H1 (cell line): ENCODE data around the gene DNAJB12. TPM values are rescaled to one million over a fixed set of nuclear protein-coding genes. Genes with fewer than 3 reads are reported as not detected.

ENCODE experiments used
- CTCF ChIA-PET: fragments of 300-600 bp; sonication (Branson Sonifier 250); formaldehyde crosslinking; loops from one replicate; lab custom pipeline; 2021; ENCODE audit not compliant: partially characterized antibody; lab: Charles Lee
- POLR2A ChIA-PET: fragments of 300-600 bp; sonication (Branson Sonifier 250); formaldehyde crosslinking; loops from one replicate; lab custom pipeline; 2021; ENCODE audit warnings: inconsistent platforms; ENCODE audit not compliant: partially characterized antibody; lab: Charles Lee
- DNase-seq, 2 experiments: peaks; one replicate each; pipeline versions ENCODE4 v3.0.0 to v3.0.0-alpha.2; 2010 to 2022; ENCODE audit warnings: low spot score in 2 of 2, low read depth in 1 of 2, mixed read lengths in 1 of 2
- FAIRE-seq: peaks from 2 replicates; lab custom pipeline; 2011; peaks lifted over from hg19 to GRCh38; lab: Jason Lieb, UNC
- H2AFZ ChIP-seq: 2 replicates; pipeline ENCODE4 v1.8.1; 2012; ENCODE audit warnings: low read length, inconsistent platforms
- H2AK5ac ChIP-seq: 2 replicates; pipeline ENCODE4 v1.6.1; 2013; ENCODE audit warnings: low read depth, low read length
- H2BK120ac ChIP-seq: replicated peaks from 2 replicates; pipeline ENCODE3; 2013; ENCODE audit warnings: low read depth, low read length, inconsistent platforms
- H2BK12ac ChIP-seq: 2 replicates; pipeline ENCODE4 v1.6.1; 2013; ENCODE audit warnings: low read depth, low read length
- H2BK15ac ChIP-seq: 2 replicates; pipeline ENCODE4 v1.6.1; 2013; ENCODE audit warnings: low read length
- H2BK20ac ChIP-seq: 2 replicates; pipeline ENCODE4 v1.6.1; 2013; ENCODE audit warnings: low read length
- H2BK5ac ChIP-seq: 2 replicates; pipeline ENCODE4 v1.6.1; 2013; ENCODE audit warnings: low read depth, low read length
- H3K14ac ChIP-seq: 2 replicates; pipeline ENCODE4 v1.6.1; 2013; ENCODE audit warnings: inconsistent platforms; ENCODE audit not compliant: insufficient read length
- H3K18ac ChIP-seq: 2 replicates; pipeline ENCODE4 v1.6.1; 2013; ENCODE audit warnings: low read length; ENCODE audit errors: extremely low read depth
- H3K23ac ChIP-seq: 2 replicates; pipeline ENCODE4 v1.6.1; 2013; ENCODE audit warnings: inconsistent platforms; ENCODE audit not compliant: insufficient read length
- H3K23me2 ChIP-seq: 2 replicates; pipeline ENCODE4 v1.6.1; 2013; ENCODE audit warnings: low read depth, low read length
- H3K27ac ChIP-seq: 2 replicates; pipeline ENCODE4 v1.6.1; 2011; ENCODE audit warnings: low read depth, low read length, inconsistent platforms
- H3K27me3 ChIP-seq, 4 experiments: replicated peaks in 1 of 4; 1 replicate in 1 of 4; 2 replicates in 3 of 4; pipeline versions ENCODE4 v1.6.1 to v1.8.1; 2011 to 2013; ENCODE audit warnings: low read length in 3 of 4, mild to moderate bottlenecking in 3 of 4, inconsistent platforms in 2 of 4, mixed read lengths in 2 of 4, moderate library complexity in 1 of 4; ENCODE audit not compliant: control insufficient read depth in 3 of 4, insufficient read depth in 3 of 4; ENCODE audit errors: extremely low read depth in 1 of 4
- H3K36me3 ChIP-seq, 4 experiments: 2 replicates each; pipeline versions ENCODE4 v1.6.1 to v1.8.1; 2011 to 2013; ENCODE audit warnings: mild to moderate bottlenecking in 4 of 4, low read length in 3 of 4, moderate library complexity in 2 of 4, control low read depth in 1 of 4, inconsistent platforms in 1 of 4; ENCODE audit not compliant: insufficient read depth in 4 of 4, control insufficient read depth in 2 of 4
- H3K4ac ChIP-seq: replicated peaks from 2 replicates; pipeline ENCODE3; 2013; ENCODE audit warnings: low read length, low read depth, mixed read lengths, inconsistent platforms; ENCODE audit not compliant: insufficient read length
- H3K4me1 ChIP-seq, 4 experiments: replicated peaks in 1 of 4; 1 replicate in 1 of 4; 2 replicates in 3 of 4; pipeline versions ENCODE4 v1.6.1 to v1.8.1; 2011 to 2013; ENCODE audit warnings: low read length in 3 of 4, inconsistent platforms in 2 of 4, mixed read lengths in 1 of 4; ENCODE audit not compliant: insufficient read depth in 4 of 4, control insufficient read depth in 3 of 4
- H3K4me2 ChIP-seq, 2 experiments: 2 replicates each; pipeline versions ENCODE4 v1.6.1 to v1.8.1; 2011 to 2013; ENCODE audit warnings: low read depth in 2 of 2, low read length in 2 of 2, control low read depth in 1 of 2, inconsistent platforms in 1 of 2, mild to moderate bottlenecking in 1 of 2; ENCODE audit not compliant: insufficient read depth in 1 of 2
- H3K4me3 ChIP-seq, 4 experiments: fragments of 200-600, 300-600 bp in 1 of 4; sonication (generic), shearing (Covaris generic), sonication (Bioruptor Twin) in 1 of 4; 2 replicates each; pipeline versions ENCODE4 v1.5.1 to v1.8.1; 2011 to 2016; ENCODE audit warnings: low read length in 4 of 4, low read depth in 3 of 4, control low read depth in 2 of 4, inconsistent platforms in 2 of 4, mild to moderate bottlenecking in 2 of 4, mixed read lengths in 1 of 4, moderate library complexity in 1 of 4; ENCODE audit not compliant: insufficient read depth in 2 of 4; ENCODE audit errors: extremely low read depth in 1 of 4
- H3K56ac ChIP-seq: replicated peaks from 2 replicates; pipeline ENCODE3; 2013; ENCODE audit warnings: low read depth, mild to moderate bottlenecking, mixed read lengths, low read length, inconsistent platforms; ENCODE audit not compliant: insufficient read length
- H3K79me1 ChIP-seq: 2 replicates; pipeline ENCODE4 v1.6.1; 2013; ENCODE audit warnings: low read depth, low read length, control low read depth
- H3K79me2 ChIP-seq, 2 experiments: 2 replicates each; pipeline versions ENCODE4 v1.6.1 to v1.8.1; 2012 to 2013; ENCODE audit warnings: low read length in 2 of 2, mild to moderate bottlenecking in 2 of 2, inconsistent platforms in 1 of 2; ENCODE audit not compliant: insufficient read depth in 2 of 2, control insufficient read depth in 1 of 2
- H3K9ac ChIP-seq, 4 experiments: replicated peaks in 1 of 4; 1 replicate in 1 of 4; 2 replicates in 3 of 4; pipeline versions ENCODE4 v1.6.1 to v1.8.1; 2011 to 2013; ENCODE audit warnings: low read depth in 3 of 4, low read length in 3 of 4, control low read depth in 2 of 4, mild to moderate bottlenecking in 2 of 4, moderate library complexity in 2 of 4, inconsistent platforms in 1 of 4; ENCODE audit errors: extremely low read depth in 1 of 4
- H3K9me3 ChIP-seq, 2 experiments: 2 replicates each; pipeline versions ENCODE4 v1.6.1 to v1.8.1; 2012 to 2013; ENCODE audit warnings: mild to moderate bottlenecking in 2 of 2, moderate library complexity in 2 of 2, control low read depth in 1 of 2, inconsistent platforms in 1 of 2, low read depth in 1 of 2, low read length in 1 of 2, mixed read lengths in 1 of 2; ENCODE audit not compliant: insufficient read depth in 2 of 2
- H4K20me1 ChIP-seq, 2 experiments: replicated peaks in 1 of 2; 2 replicates each; pipeline versions ENCODE3 to v1.8.1; 2011 to 2013; ENCODE audit warnings: inconsistent platforms in 2 of 2, low read length in 2 of 2, mild to moderate bottlenecking in 1 of 2; ENCODE audit not compliant: insufficient read depth in 2 of 2, control insufficient read depth in 1 of 2
- H4K5ac ChIP-seq: 2 replicates; pipeline ENCODE4 v1.6.1; 2013; ENCODE audit warnings: low read length, low read depth, mixed read lengths, inconsistent platforms; ENCODE audit not compliant: insufficient read length
- H4K8ac ChIP-seq: 2 replicates; pipeline ENCODE4 v1.8.0; 2013; ENCODE audit warnings: mild to moderate bottlenecking, moderate library complexity, low read length, inconsistent platforms; ENCODE audit not compliant: insufficient read depth; ENCODE audit errors: extremely low read depth
- H4K91ac ChIP-seq: replicated peaks from 2 replicates; pipeline ENCODE3; 2013; ENCODE audit warnings: low read length, mixed read lengths, inconsistent platforms; ENCODE audit not compliant: insufficient read length
- GABPA ChIP-seq: IDR thresholded peaks from 2 replicates; pipeline ENCODE4 v1.6.1; 2011; ENCODE audit warnings: mild to moderate bottlenecking, low read length, moderate library complexity, borderline replicate concordance; ENCODE audit not compliant: insufficient read depth
- RAD21 ChIP-seq, 2 experiments: IDR thresholded peaks in 1 of 2; conservative IDR thresholded peaks in 1 of 2; 2 replicates each; pipeline ENCODE4 v1.6.1; 2011; ENCODE audit warnings: low read depth in 2 of 2, low read length in 2 of 2, improper control_type of control experiment in 1 of 2, inconsistent platforms in 1 of 2, mild to moderate bottlenecking in 1 of 2, moderate library complexity in 1 of 2
- WGBS, 2 experiments: shearing (Covaris generic) in 1 of 2; methylation state at CpG; one replicate each; pipeline versions ENCODE4 v1.1.6 to v1.1.7; 2013 to 2015; ENCODE audit warnings: low lambda C conversion rate in 2 of 2, mixed read lengths in 2 of 2, inconsistent platforms in 1 of 2, low coverage in 1 of 2, missing lambda C conversion rate in 1 of 2; ENCODE audit not compliant: insufficient replicate concordance in 2 of 2, insufficient coverage in 1 of 2, insufficient read length in 1 of 2; ENCODE audit errors: extremely low coverage in 1 of 2, missing lambda C conversion rate in 1 of 2; 5-methylcytosine and 5-hydroxymethylcytosine counted together
- polyA plus RNA-seq, 7 experiments: library from polyadenylated mRNA; depleted of rRNA in 3 of 7; stranded (reverse) in 5 of 7; unstranded in 2 of 7; fragments of >200 nt in 5 of 7; fragments of 200-250 nt in 2 of 7; gene quantifications; 1 replicate in 5 of 7; 2 replicates in 1 of 7; 4 replicates in 1 of 7; pipeline versions ENCODE4 v1.2.1 to v1.2.3, GENCODE V29; 2011 to 2013; ENCODE audit warnings: missing spikeins in 2 of 7, mixed read lengths in 2 of 7
- total RNA-seq: library from RNA; stranded (reverse); fragmentation: NEBNext Ultra II Directional; extraction: Animal tissue kit (Norgen Biotek cat#: 25700); gene quantifications from 2 replicates; pipeline ENCODE4 v1.2.1, GENCODE V29; 2021

The DNAJB12 gene
- total and polyA plus RNA-seq, 2 of the 8 experiments (the other 6 are each of a cell fraction or from before 2014, with no cell fraction given), result 10.8 to 20.5 TPM

DNA sequence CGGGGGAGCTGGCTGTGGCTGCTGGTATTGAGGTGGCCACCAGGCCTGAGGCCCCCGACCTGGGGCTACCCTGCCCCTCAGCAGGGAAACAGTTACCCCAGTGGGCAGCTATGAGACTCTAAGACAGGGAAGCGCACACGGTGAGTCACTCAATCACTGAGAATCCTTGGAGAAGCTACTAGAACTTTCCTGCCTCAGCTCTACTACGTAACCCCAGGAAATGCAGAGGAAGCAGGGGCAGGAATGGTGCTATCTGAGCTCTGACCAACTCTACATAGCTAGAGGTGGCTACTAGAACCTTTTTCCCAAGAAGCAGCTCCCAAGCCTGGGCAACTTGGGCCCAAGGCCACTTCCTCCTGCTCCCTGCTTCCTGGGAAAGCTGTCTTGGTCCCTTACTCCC is 11.8 kb downstream of the DNAJB12 start:
- Histone ChIP-seq H4K91ac (no peak overlapping the region), H3K79me1 (no peaks in the 10 kb centered on the region), H3K9ac (no peak overlapping the region), H3K4me1 (no peaks in the 10 kb centered on the region), H2AK5ac (no peak overlapping the region), H2BK12ac (no peak overlapping the region), H3K14ac (no peak overlapping the region), H3K9me3 (no peaks in the 10 kb centered on the region), H4K20me1 (no peaks in the 10 kb centered on the region), H3K18ac (no peak overlapping the region), H4K8ac (no peak overlapping the region; the same call in 1 of the 2 replicates), H3K23me2 (no peaks in the 10 kb centered on the region), H3K27me3 (no peaks in the 10 kb centered on the region), H4K5ac (no peak overlapping the region), H3K4me2 (no peak overlapping the region), H3K36me3 (peaks cover 3 to 11% (median 4%) of the 10 kb centered on the region in 4 experiments; a peak in 4 of 8 replicates), H3K79me2 (no peaks in the 10 kb centered on the region; a peak in 1 of 4 replicates), H2BK120ac (no peak overlapping the region), H2AFZ (no peak overlapping the region), H2BK5ac (no peak overlapping the region), H3K56ac (no peak overlapping the region), H3K4ac (no peak overlapping the region), H2BK20ac (no peak overlapping the region), H3K27ac (no peak overlapping the region), H3K23ac (no peak overlapping the region), H2BK15ac (no peak overlapping the region), H3K4me3 (no peak overlapping the region)
- ChIA-PET CTCF (interaction anchor here (0.7 to 2.8 kb wide), 9 partner anchors 9 to 296 kb away, joined by 3 to 24 read pairs (median 4); no protein-coding TSS in a partner anchor), POLR2A (interaction anchor here (0.6 to 5.6 kb wide), 7 partner anchors 10 to 92 kb away, joined by 3 to 64 read pairs (median 4); partner anchors contain the start of genes DDIT4 and DNAJB12)
- no peak for FAIRE-seq
- WGBS, 2 experiments, result 90% methylated on average over 5 of the region's 5 CpGs; no CpG with 5 or more reads in 1 of the 2 experiments
- DNase-seq, result no peak
- TF ChIP-seq RAD21 (IDR thresholded peaks at IDR 0.05 in 1 of 2, conservative IDR thresholded peaks at IDR 0.05 in 1 of 2; ENCODE audit: low read depth in 2 of 2, low read length in 2 of 2) (no peak), GABPA (no peak)
